HG03095 (cell line): ENCODE results near the gene GRK5.

Experiments used
- ATAC-seq: cut with Tn5 transposase; IDR thresholded peaks from one replicate; pipeline ENCODE4 v1.9.1; 2021; ENCODE audit warnings: moderate library complexity; ENCODE audit not compliant: unreplicated experiment

GRK5 gene

DNA sequence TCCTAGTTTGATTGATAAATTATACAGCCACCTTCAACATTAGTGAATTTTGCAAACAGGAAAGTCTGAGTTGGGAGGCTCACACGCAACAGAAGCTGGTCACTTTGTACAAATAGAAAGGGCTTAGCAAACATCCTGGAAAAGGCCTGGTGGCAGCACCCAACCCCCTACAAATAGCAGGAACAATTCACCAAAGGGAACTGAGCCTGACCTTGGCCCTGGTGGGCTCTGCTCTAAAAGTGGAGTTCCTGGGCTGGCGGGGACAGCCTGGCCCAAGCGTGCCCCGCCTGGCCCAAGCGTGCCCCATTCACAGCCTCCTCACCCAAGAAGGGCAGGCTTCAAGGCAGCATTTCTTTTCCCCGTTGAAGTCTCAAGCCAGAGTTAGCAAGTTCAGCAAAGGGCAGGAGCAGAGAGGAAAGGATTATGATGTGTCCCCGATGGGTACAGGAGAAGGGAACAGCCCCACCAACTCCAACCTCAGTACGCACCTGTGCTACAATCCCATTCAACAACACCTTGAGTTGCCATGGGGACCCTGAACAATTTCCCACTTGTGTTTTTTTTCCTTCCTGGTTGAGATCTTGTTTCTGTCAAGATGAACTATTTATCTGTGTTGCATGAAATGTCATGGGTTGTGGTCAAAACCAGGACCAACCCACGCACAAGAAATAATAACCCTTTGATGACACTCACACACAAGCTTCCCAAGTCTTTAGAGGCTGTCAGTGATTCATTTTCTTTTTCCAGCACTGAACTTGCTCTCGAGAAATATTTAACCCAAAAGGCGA lies 291.7 kb downstream of the GRK5 start:
- no peak for ATAC-seq

DNA sequence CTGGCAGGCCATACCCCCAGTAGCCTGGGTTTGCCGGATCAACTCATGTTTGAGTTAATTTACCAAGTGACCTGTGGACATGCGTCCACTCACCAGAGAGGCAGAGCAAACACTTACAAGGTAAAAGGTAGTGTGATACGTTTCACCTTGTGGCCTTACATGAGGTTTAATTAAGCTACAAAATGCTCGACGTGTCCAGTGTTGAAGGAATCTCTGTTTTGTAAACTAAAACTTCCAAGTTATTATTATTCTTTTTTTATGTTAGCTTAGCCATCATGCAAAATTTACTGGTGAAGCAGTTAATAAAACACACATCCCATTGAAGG lies 292.3 kb downstream of the GRK5 start:
- ATAC-seq, result no peak

GRCh38 chr10:119500123-119500795 lies 292.9 kb downstream of the GRK5 start:
- no peak for ATAC-seq

- no peak for ATAC-seq
These were observed 293.4 kb downstream of the GRK5 start for GRCh38 chr10:119500821-119501220.

DNA sequence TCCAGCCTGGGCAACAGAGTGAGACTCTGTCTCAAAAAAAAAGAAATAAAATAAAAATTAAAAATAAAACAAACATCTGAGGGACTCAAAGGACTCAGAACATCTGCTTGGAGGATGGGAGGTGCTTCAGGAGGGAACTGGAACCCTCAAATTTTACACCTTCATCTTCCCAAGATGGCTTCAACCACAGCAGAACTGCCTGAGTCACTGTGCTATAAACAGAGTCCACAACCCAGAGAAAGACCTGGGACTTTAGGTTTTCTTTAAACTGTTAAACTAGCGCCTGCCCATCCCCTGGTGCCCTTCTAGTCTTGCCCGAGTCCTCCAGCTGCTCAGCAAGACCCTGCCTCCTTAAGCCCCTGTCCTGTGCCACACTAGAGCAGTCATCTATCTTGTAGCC lies 294.3 kb downstream of the GRK5 start:
- ATAC-seq, result no peak

DNA sequence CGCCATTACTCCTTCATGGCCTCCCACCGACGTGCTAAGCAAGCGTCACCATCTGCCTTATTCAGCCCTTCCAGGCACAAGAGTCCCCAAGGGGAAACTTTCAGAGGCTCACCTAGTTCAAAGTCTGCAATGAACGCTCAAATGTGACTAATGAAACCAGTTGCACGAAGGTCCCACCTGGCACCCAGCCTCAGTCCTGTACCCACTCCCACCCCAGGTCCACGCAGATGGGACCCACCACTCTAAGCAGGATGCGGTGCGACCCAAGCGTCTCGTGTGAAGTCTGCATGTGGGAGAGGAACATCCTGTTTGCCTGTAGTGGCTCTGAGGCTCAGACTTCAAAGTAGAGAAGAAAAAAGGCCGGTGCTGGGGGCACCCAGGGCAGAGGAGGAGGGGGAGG lies 294.8 kb downstream of the GRK5 start:
- ATAC-seq, result no peak

DNA sequence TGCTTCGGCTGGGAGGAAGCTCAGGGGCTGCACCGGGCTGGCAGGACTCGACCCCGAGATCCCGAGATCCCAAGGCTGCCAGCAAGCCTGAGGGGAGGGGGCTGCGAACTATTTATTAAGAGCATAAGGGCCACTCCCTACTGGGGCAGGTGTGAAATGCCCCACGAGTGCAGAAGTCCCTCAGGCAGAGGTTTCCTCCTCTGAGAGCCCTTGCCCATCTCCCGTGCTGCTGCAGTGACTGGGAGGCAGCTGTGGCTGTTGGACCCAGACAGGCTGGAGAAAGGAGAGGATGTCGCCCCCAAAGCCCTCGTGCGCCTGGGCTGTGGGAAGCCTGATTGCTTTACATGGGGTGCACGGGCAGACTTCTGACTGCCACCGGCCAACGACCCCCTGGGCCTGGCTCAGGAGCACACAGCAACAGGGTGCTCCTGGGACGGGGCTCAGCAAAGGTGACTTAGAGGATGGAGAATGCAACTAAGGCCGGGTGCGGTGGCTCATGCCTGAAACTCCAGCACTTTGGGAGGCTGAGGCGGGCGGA lies 295.3 kb downstream of the GRK5 start:
- ATAC-seq, result no peak

GRCh38 chr10:119503821-119504220 lies 296.4 kb downstream of the GRK5 start:
- no peak for ATAC-seq

- ATAC-seq, result no peak
These were observed 297.3 kb downstream of the GRK5 start for GRCh38 chr10:119504651-119505050.

- no peak for ATAC-seq
These were observed 297.8 kb downstream of the GRK5 start for GRCh38 chr10:119505131-119505551.
